HG03103 (cell line): ENCODE data around the gene FAM3B.

Experiments used
- ATAC-seq: cut with Tn5 transposase; IDR thresholded peaks from one replicate; pipeline ENCODE4 v1.9.1; 2021; ENCODE audit warnings: low read depth; ENCODE audit not compliant: unreplicated experiment

The FAM3B gene

GRCh38 chr21:41390043-41390639, 73.5 kb downstream of the FAM3B start:
- ATAC-seq = no peak

- ATAC-seq = no peak
Observed at GRCh38 chr21:41393876-41394465, 77.4 kb downstream of the FAM3B start.

GRCh38 chr21:41396558-41397075, 80.0 kb downstream of the FAM3B start:
- ATAC-seq = no peak

- ATAC-seq = no peak
Observed at GRCh38 chr21:41397471-41397891, 80.9 kb downstream of the FAM3B start.

DNA sequence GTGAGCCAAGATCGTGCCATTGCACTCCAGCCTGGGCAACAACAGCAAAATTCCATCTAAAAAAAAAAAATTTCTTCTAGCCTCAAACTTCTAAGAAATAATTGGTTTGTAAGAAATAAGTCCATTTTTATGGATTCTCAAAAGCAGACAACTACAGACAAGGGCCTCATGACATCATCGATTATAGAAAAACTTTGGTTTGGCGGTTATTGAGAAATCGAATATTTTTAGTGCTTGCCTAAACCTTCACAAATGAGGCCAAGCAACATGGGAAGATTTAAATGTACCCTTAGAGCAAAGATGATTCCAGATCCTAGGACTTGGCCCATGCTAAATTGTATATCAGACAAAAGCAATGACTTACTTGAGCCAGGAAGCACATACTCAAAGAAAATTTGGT, 81.7 kb downstream of the FAM3B start:
- no peak for ATAC-seq

- no peak for ATAC-seq
Observed at GRCh38 chr21:41398831-41399230, 82.2 kb downstream of the FAM3B start.

DNA sequence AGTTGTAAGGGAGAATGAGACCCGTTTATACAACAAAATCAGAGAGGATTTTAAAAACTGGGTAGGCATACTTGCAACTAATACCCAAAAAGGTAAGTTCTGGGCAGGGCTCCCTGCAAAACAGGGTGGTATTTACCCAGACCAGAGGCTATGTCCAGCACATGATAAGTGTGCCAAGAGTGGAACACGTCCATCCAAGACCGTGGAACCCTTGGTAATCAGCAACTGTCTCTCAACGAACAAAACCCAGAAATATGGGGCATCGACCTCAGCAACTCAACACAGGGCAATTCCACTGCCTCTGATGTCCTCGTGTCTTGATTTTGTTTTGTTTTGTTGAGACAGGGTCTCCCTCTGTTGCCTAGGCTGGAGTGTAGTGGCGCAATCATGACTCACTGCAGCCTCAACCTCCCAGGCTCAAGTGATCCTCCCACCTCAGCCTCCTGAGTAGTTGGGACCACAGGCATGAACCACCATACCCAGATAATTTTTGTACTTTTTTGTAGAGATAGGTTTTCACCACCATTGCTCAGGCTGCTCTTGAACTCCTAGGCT, 82.7 kb downstream of the FAM3B start:
- no peak for ATAC-seq

GRCh38 chr21:41402231-41402630, 85.6 kb downstream of the FAM3B start:
- no peak for ATAC-seq

DNA sequence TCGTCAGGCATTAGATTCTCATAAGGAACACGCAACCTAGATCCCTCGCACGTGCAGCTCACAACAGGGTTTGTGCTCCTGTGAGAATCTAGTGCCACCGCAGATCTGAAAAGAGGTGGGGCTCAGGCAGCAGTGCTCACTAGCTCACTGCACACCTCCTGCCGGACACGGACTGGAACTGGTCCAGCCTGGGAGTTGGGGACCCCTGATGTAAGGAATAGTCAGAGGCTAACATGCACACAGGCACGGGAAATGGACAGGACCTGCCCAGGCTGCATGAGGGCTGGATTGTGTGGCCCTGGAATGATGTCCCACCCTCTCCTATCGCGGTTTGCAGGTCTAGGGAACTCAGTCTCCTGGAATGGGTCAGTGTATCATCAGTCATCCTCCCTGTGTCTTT, 86.2 kb downstream of the FAM3B start:
- ATAC-seq = no peak

DNA sequence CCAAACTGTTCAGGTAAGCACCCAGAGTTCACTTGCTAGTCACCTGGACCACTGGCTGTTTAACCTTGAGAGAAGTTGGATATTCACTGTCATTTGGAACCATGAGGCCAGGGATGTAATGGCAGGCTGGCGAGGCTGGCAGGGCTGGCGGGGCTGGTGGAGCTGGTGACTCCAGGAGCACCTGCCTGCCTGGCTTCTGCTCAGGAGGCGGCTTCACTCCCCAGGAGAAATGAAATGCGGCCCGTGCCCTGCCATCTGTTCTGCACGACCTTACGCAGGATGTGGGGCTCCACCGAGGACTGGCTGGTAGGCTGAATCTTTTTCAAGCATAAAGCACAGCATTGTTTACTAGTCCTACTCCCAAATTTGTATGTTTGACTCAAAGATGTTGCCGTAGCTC, 86.7 kb downstream of the FAM3B start:
- no peak for ATAC-seq

- ATAC-seq = no peak
Observed at GRCh38 chr21:41403966-41404365, 87.4 kb downstream of the FAM3B start.

GRCh38 chr21:41405321-41405720, 88.7 kb downstream of the FAM3B start:
- ATAC-seq = no peak

DNA sequence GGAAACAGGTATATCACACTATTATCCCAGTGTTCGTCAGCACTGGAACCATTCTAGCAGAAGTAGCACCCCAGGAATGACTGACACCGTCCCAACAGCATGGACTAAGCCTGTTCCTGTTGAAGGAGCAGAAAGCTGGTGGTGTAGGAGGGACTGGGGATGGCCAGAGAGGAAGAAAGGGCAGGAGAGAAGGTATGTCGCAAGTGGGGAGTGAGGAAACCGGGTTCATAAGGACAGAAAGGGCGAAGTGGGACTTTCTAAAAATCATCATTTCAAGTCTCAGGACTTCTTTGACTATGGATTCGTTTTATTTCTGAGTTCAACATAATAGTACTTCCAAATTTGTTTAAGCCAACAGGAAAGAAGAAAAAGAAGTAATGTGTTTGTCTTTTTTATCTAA, 89.7 kb downstream of the FAM3B start:
- no peak for ATAC-seq
